DND-41 (cell line): ENCODE measurements around the gene TSNAXIP1.

Experiments
- ATAC-seq: fragments of 200-7000 bp; cut with Tn5 transposase; 3 replicates; pipeline ENCODE4 v1.9.1; 2021; ENCODE audit warnings: low read depth; ENCODE audit not compliant: insufficient read depth
- DNase-seq: peaks from one replicate; pipeline ENCODE4 v3.0.0-alpha.2; 2020
- H2AFZ ChIP-seq: 2 replicates; pipeline ENCODE4 v1.6.0; 2012; ENCODE audit warnings: low read depth, low read length
- H3K27ac ChIP-seq: 2 replicates; pipeline ENCODE4 v1.5.1; 2012; ENCODE audit warnings: low read length, inconsistent platforms
- H3K27me3 ChIP-seq: fragments of 200-600 bp; sonication (generic); 2 replicates; pipeline ENCODE4 v1.6.0; 2012; ENCODE audit warnings: low read length, mild to moderate bottlenecking, inconsistent platforms; ENCODE audit not compliant: insufficient read depth, poor library complexity
- H3K36me3 ChIP-seq: 2 replicates; pipeline ENCODE4 v1.5.1; 2012; ENCODE audit warnings: low read length, inconsistent platforms; ENCODE audit not compliant: insufficient read depth
- H3K4me1 ChIP-seq: 2 replicates; pipeline ENCODE4 v1.5.1; 2012; ENCODE audit warnings: mild to moderate bottlenecking, low read length; ENCODE audit not compliant: insufficient read depth
- H3K4me2 ChIP-seq: 2 replicates; pipeline ENCODE4 v1.6.0; 2012; ENCODE audit warnings: mild to moderate bottlenecking, moderate library complexity, low read length, inconsistent platforms; ENCODE audit not compliant: insufficient read depth
- H3K4me3 ChIP-seq, 2 experiments: fragments of 200-600 bp in 1 of 2; shearing (Covaris generic) in 1 of 2; 2 replicates each; pipeline ENCODE4 v1.5.1; 2012 to 2016; ENCODE audit warnings: inconsistent platforms in 2 of 2, low read length in 2 of 2, mild to moderate bottlenecking in 2 of 2, low read depth in 1 of 2, moderate library complexity in 1 of 2
- H3K79me2 ChIP-seq: 2 replicates; pipeline ENCODE4 v1.6.0; 2012; ENCODE audit warnings: low read length, inconsistent platforms; ENCODE audit not compliant: insufficient read depth
- H3K9ac ChIP-seq: 2 replicates; pipeline ENCODE4 v1.6.0; 2012; ENCODE audit warnings: low read depth, mild to moderate bottlenecking, inconsistent platforms, low read length, moderate library complexity
- H3K9me3 ChIP-seq: 2 replicates; pipeline ENCODE4 v1.5.1; 2012; ENCODE audit warnings: low read length, moderate library complexity, mild to moderate bottlenecking, inconsistent platforms; ENCODE audit not compliant: insufficient read depth, severe bottlenecking
- H4K20me1 ChIP-seq: 2 replicates; pipeline ENCODE4 v1.6.0; 2012; ENCODE audit warnings: low read length; ENCODE audit not compliant: insufficient read depth
- CTCF ChIP-seq: IDR thresholded peaks from 2 replicates; pipeline ENCODE4 v1.5.1; 2012; ENCODE audit warnings: borderline replicate concordance, low read length, moderate library complexity, mild to moderate bottlenecking; ENCODE audit not compliant: poor library complexity, severe bottlenecking; ENCODE audit errors: extremely low read depth
- EZH2 ChIP-seq: IDR thresholded peaks from 3 replicates; pipeline ENCODE4 v1.6.1; 2012; ENCODE audit warnings: borderline replicate concordance, low read depth, mild to moderate bottlenecking, moderate library complexity, low read length, inconsistent platforms; ENCODE audit not compliant: severe bottlenecking

Gene TSNAXIP1

GRCh38 chr16:67783353-67783725 is 23.4 kb upstream of the TSNAXIP1 start:
- Histone ChIP-seq H3K27me3 (no peaks in the 10 kb centered on the region), H3K9me3 (no peaks in the 10 kb centered on the region), H4K20me1 (peaks cover 9% of the 10 kb centered on the region; the same call in 1 of the 2 replicates), H3K4me3 (no peak overlapping the region), H3K9ac (no peak overlapping the region), H3K4me1 (peaks cover 8% of the 10 kb centered on the region), H3K4me2 (no peak overlapping the region), H3K36me3 (peaks cover 4% of the 10 kb centered on the region), H3K27ac (no peak overlapping the region), H3K79me2 (peaks cover 46% of the 10 kb centered on the region), H2AFZ (no peak overlapping the region)
- ATAC-seq (no peak), DNase-seq (no peak)
- TF ChIP-seq CTCF (no peak), EZH2 (no peak)

- ATAC-seq (no peak), DNase-seq (no peak)
- H3K36me3 ChIP-seq: no peaks in the 10 kb centered on the region
- H3K4me1 ChIP-seq: peaks cover 4% of the 10 kb centered on the region
- no peaks in the 10 kb centered on the region for H3K9me3 ChIP-seq
- TF ChIP-seq EZH2 (no peak), CTCF (no peak)
- H3K4me2 ChIP-seq: no peak overlapping the region
- H3K4me3 ChIP-seq: no peak overlapping the region
- H3K27ac ChIP-seq: no peak overlapping the region
- H3K27me3 ChIP-seq: no peaks in the 10 kb centered on the region
- H2AFZ ChIP-seq: no peak overlapping the region
- H3K9ac ChIP-seq: no peak overlapping the region
- H3K79me2 ChIP-seq: peaks cover 41% of the 10 kb centered on the region
- H4K20me1 ChIP-seq: 0 out of 2 replicates have a peak, but pooled peaks cover 3% of the 10 kb centered on the region
Observed at GRCh38 chr16:67786491-67786890, 20.2 kb upstream of the TSNAXIP1 start.

DNA sequence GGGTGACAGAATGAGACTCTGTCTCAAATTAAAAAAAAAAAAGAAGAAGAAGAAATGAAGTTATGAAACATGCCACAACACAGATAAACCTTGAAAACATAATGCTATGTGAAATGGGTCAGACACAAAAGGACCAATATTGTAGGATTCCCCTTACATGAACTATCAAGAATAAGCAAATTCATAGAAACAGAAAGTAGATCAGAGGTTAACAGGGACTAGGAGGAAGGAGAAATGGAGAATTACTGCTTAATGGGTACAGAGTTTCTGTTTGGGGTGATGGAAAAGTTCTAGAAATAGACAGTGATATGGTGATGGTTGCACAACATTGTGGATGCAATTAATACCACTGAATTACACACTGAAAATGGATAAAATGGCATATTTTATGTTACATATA is 16.6 kb upstream of the TSNAXIP1 start:
- H3K4me2 ChIP-seq: no peak overlapping the region
- TF ChIP-seq EZH2 (no peak), CTCF (no peak)

GRCh38 chr16:67796099-67796718 is 10.5 kb upstream of the TSNAXIP1 start:
- Histone ChIP-seq H3K9ac (no peak overlapping the region), H3K4me3 (no peak overlapping the region), H4K20me1 (peaks cover 12% of the 10 kb centered on the region; the same call in 1 of the 2 replicates), H3K36me3 (peaks cover 21% of the 10 kb centered on the region), H3K4me1 (no peaks in the 10 kb centered on the region), H3K9me3 (no peaks in the 10 kb centered on the region), H2AFZ (no peak overlapping the region), H3K4me2 (no peak overlapping the region), H3K27ac (no peak overlapping the region), H3K79me2 (peaks cover 67% of the 10 kb centered on the region), H3K27me3 (no peaks in the 10 kb centered on the region)
- no peak for TF ChIP-seq EZH2
- TF ChIP-seq CTCF: no peak
- DNase-seq (no peak), ATAC-seq (no peak)

More for the DNA sequence above, 16.6 kb upstream of the TSNAXIP1 start:
- H3K9me3 ChIP-seq: no peaks in the 10 kb centered on the region
- H3K4me1 ChIP-seq: no peaks in the 10 kb centered on the region
- no peak overlapping the region for H3K9ac ChIP-seq
- no peak for DNase-seq
- no peak overlapping the region for H2AFZ ChIP-seq
- no peaks in the 10 kb centered on the region for H3K27me3 ChIP-seq
- no peak for ATAC-seq
- H3K27ac ChIP-seq: no peak overlapping the region
- H4K20me1 ChIP-seq: peaks cover 6% of the 10 kb centered on the region; the same call in 1 of the 2 replicates
- no peaks in the 10 kb centered on the region for H3K36me3 ChIP-seq
- H3K79me2 ChIP-seq: peaks cover 48% of the 10 kb centered on the region
- H3K4me3 ChIP-seq: no peak overlapping the region
